OCI-LY3 (cell line): ENCODE results near the gene TPCN2.

Experiments
- CTCF ChIP-seq: fragments of 200-600, 300-600 bp; sonication (generic); IDR thresholded peaks from 2 replicates; pipeline ENCODE4 v1.5.1; 2014; ENCODE audit warnings: antibody characterized with exemption, low read length, low read depth
- EZH2phosphoT487 ChIP-seq: fragments of 200-600 bp; shearing (Covaris generic); IDR thresholded peaks from 2 replicates; pipeline ENCODE4 v1.6.1; 2018; ENCODE audit warnings: antibody characterized with exemption, mixed run types, low read depth

GRCh38 chr11:69053169-69053477, 4.4 kb downstream of the TPCN2 start:
- TF ChIP-seq CTCF (no peak), EZH2phosphoT487 (no peak)
